GM21526 (cell line): ENCODE data around the gene POMT1.
"Not testable (repeated sequence)": the region's sequence is repeated elsewhere in the genome, so short reads cannot be mapped to it uniquely, and the experiment has no call there.

Experiments
- ATAC-seq: cut with Tn5 transposase; IDR thresholded peaks from one replicate; pipeline ENCODE4 v1.9.1; 2021; ENCODE audit warnings: moderate library complexity; ENCODE audit not compliant: unreplicated experiment, low FRiP score

Gene POMT1

GRCh38 chr9:131494296-131494870, 8.3 kb upstream of the POMT1 start:
- no peak for ATAC-seq

GRCh38 chr9:131495785-131496184, 6.9 kb upstream of the POMT1 start:
- ATAC-seq, result no peak

- no peak for ATAC-seq
Observed at GRCh38 chr9:131496844-131497405, 5.8 kb upstream of the POMT1 start.

GRCh38 chr9:131499254-131499767, 3.4 kb upstream of the POMT1 start:
- ATAC-seq, result no peak

- ATAC-seq, result no peak
Observed at GRCh38 chr9:131500377-131500776, 2.3 kb upstream of the POMT1 start.

- ATAC-seq, result no peak
Observed at GRCh38 chr9:131500939-131501541, 1.7 kb upstream of the POMT1 start.

GRCh38 chr9:131503626-131504465, 1.1 kb downstream of the POMT1 start:
- ATAC-seq, result no peak

GRCh38 chr9:131505012-131505411, 2.3 kb downstream of the POMT1 start:
- no peak for ATAC-seq

GRCh38 chr9:131511416-131511815, 8.7 kb downstream of the POMT1 start:
- no peak for ATAC-seq

GRCh38 chr9:131511880-131512279, 9.2 kb downstream of the POMT1 start:
- no peak for ATAC-seq

- ATAC-seq, result no peak
Observed at GRCh38 chr9:131513177-131513576, 10.5 kb downstream of the POMT1 start.

GRCh38 chr9:131515559-131516031, 12.9 kb downstream of the POMT1 start:
- ATAC-seq, result not testable (repeated sequence)

GRCh38 chr9:131516100-131516499, 13.4 kb downstream of the POMT1 start:
- ATAC-seq, result no peak

GRCh38 chr9:131516930-131517329, 14.2 kb downstream of the POMT1 start:
- ATAC-seq, result no peak

GRCh38 chr9:131517761-131518190, 15.1 kb downstream of the POMT1 start:
- ATAC-seq, result no peak

- no peak for ATAC-seq
Observed at GRCh38 chr9:131518553-131518952, 15.8 kb downstream of the POMT1 start.

- ATAC-seq, result no peak
Observed at GRCh38 chr9:131520503-131520902, 17.8 kb downstream of the POMT1 start.

GRCh38 chr9:131521203-131521602, 18.5 kb downstream of the POMT1 start:
- ATAC-seq, result no peak

GRCh38 chr9:131521822-131522221, 19.1 kb downstream of the POMT1 start:
- no peak for ATAC-seq

GRCh38 chr9:131522257-131523085, 19.8 kb downstream of the POMT1 start:
- no peak for ATAC-seq
